ENCODE results near the gene SULF2.

SULF2 gene

DNA sequence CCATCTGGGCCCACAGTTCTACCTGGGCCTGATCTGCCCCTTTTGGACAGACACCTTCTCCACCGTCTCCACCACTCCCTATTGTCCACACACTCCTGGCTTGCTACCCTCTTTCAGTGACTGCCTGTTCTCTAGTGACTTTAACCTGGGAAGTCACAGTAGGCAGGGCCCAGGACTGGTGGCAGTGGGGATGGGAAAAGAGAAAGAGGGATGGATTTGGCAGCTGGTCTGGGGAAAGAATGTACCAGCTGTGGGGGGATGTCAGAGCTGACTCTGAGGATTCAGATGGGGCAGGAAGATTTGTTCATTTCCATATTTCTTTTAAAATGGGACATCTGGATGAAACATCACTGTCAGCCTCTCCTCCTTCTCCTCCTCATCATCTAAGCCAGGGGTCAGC is 85.5 kb downstream of the SULF2 start:
- TF ChIP-seq, protein P1, sequence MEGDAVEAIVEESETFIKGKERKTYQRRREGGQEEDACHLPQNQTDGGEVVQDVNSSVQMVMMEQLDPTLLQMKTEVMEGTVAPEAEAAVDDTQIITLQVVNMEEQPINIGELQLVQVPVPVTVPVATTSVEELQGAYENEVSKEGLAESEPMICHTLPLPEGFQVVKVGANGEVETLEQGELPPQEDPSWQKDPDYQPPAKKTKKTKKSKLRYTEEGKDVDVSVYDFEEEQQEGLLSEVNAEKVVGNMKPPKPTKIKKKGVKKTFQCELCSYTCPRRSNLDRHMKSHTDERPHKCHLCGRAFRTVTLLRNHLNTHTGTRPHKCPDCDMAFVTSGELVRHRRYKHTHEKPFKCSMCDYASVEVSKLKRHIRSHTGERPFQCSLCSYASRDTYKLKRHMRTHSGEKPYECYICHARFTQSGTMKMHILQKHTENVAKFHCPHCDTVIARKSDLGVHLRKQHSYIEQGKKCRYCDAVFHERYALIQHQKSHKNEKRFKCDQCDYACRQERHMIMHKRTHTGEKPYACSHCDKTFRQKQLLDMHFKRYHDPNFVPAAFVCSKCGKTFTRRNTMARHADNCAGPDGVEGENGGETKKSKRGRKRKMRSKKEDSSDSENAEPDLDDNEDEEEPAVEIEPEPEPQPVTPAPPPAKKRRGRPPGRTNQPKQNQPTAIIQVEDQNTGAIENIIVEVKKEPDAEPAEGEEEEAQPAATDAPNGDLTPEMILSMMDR (IDR thresholded peaks at IDR 0.05; ENCODE audit: borderline replicate concordance, insufficient read depth, low read depth, low read length) = no peak
- H3K4me3 ChIP-seq (ENCODE audit: low read depth, low read length) = no peak overlapping the region

DNA sequence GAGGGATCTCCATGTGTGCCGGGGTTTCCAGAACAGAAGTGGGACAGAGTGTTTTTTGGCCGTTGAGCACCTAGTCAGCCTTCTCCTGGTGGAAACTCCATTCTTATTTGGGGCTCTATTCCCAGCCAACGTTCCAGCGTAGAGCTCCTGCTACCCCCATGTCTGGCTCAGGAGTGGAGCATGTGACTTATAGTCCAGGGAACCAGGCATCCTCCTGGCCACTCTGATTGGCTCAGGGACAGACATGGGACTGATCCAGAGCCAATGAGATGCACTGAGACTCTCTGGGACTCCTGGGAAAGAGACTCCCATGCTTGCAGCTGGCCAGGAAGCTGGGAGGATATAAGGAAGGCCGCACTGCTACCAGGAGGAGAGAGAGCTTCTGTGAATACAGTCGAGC is 87.1 kb downstream of the SULF2 start:
- TF ChIP-seq, protein P1 (IDR thresholded peaks at IDR 0.05; ENCODE audit: borderline replicate concordance, insufficient read depth, low read depth, low read length) = no peak
- H3K4me3 ChIP-seq (ENCODE audit: low read depth, low read length) = no peak overlapping the region

DNA sequence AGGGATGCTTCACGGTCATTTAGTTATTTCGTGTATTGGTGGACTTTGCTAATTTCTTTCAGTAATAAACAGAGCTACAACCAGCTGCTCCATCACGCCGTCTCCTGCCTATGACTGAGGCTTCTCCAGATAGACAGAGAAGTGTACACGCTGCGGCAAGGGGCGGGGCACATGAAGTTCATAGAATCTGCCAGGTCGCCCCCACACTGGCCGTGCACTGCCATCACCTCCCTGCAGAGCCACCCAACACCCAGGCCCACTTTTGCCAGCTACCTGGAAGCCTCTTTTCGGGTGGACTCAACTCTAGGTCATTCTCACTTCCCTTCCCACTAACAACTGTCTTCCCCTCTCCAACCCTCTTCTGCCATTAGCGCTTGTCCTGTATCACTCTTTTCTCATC is 88.4 kb downstream of the SULF2 start:
- TF ChIP-seq, protein P1 (IDR thresholded peaks at IDR 0.05; ENCODE audit: borderline replicate concordance, insufficient read depth, low read depth, low read length) = no peak
- no peak overlapping the region for H3K4me3 ChIP-seq (ENCODE audit: low read depth, low read length)

DNA sequence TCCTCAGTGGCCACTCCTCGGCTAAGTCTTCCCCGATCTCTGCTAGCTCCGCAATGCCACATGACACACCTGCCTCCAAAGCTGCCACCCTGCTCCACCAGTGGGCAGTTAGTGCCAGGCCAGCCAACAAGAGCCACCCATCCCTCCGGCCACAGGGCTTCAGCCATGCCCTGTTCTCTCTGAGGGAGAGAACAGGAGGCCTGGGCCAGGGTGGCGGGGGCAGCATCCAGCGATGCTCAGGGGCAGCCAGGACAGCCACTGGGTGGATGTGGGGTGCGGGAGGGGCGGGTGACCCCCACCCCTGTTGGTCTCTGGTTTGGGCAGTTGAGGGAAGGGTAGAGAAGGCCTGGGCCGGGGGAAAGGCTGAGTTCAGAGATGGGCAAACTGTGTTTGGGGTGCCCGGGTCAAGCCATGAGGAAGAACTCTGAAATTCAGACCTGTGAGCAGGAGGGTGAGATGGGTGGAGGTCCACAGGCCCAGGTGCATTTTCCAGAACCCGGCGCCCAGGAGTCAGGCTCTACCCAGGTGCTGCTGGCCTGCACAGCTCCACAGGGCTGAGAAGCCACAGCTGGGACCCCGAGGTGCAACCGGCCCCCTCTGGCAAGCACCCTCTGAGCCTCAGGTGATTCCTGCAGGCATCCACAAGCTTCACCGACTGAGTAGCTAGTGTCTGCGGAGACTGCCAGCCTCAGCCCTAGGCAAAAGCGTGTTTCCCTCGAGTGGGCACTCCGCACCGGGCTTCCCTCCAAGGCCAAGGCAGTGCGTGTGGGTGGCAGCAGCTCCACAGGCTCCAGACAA is 91.1 kb downstream of the SULF2 start:
- TF ChIP-seq, protein P1 (IDR thresholded peaks at IDR 0.05; ENCODE audit: borderline replicate concordance, insufficient read depth, low read depth, low read length) = no peak

DNA sequence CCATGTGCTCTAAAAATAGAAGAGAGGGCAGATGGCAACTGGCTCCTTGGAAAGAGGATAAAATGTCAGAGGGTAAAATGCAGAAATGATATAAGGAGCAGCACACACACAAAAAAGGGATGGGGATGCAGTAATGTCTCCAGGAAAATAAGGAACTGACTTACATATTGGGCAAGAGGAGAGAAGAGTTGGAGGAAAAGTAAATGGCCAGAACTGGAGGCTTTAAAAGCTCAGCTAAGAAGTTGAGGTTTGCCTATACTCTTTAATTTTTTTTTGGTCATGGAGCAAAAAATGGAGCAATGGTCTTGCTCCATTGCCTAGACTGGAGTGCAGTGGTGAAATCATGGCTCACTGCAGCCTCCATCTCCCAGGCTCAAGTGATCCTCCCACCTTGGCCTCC is 93.7 kb downstream of the SULF2 start:
- TF ChIP-seq, protein P1 (IDR thresholded peaks at IDR 0.05; ENCODE audit: borderline replicate concordance, insufficient read depth, low read depth, low read length) = no peak

More for the DNA sequence above, 91.1 kb downstream of the SULF2 start:
- no peak overlapping the region for H3K4me3 ChIP-seq (ENCODE audit: low read depth, low read length)

DNA sequence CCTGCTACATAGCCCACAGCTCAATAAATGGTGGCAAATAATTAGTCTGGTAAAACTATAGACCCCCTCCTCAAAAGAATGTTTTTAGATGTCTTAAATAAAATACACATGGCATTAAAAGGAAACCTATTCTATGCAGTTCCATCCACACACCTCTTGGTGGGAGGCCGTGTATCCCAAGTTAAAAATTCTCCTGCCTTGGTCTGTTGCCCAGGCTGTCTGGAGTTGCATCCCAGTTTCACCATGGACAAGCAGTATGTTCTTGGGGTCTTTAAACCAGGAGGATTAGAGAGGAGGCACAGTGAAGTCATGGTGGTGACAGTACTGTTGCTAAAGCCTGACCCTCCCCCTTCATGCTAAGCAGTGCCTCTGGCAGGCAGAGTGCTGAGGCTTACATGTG is 95.5 kb downstream of the SULF2 start:
- TF ChIP-seq, protein P1 (IDR thresholded peaks at IDR 0.05; ENCODE audit: borderline replicate concordance, insufficient read depth, low read depth, low read length) = no peak
- H3K4me3 ChIP-seq (ENCODE audit: low read depth, low read length) = no peak overlapping the region

More for the DNA sequence above, 93.7 kb downstream of the SULF2 start:
- no peak overlapping the region for H3K4me3 ChIP-seq (ENCODE audit: low read depth, low read length)

Data from GM12875 (cell line).